ENCODE measurements around the gene BSCL2.

- no peak for TF ChIP-seq CTCF (IDR thresholded peaks at IDR 0.05)
- no peak for TF ChIP-seq POLR2A (IDR thresholded peaks at IDR 0.05)
- TF ChIP-seq POLR2AphosphoS5 (IDR thresholded peaks at IDR 0.05), result no peak
Observed at GRCh38 chr11:62649486-62649885, 57.7 kb downstream of the BSCL2 start.

Data from suprapubic skin (tissue), 4 donors.